Left ventricle myocardium inferior (tissue), 1 donor: ENCODE measurements around the gene CFAP45. TPM values are rescaled to one million over a fixed set of nuclear protein-coding genes. Genes with fewer than 3 reads are reported as not detected.

Source experiments
- DNase-seq: peaks from one replicate; pipeline ENCODE4 v3.0.0-alpha.2; 2020
- H3K27ac ChIP-seq: fragments of 200-600 bp; replicated peaks from 2 replicates; pipeline ENCODE4 v1.8.0; 2021
- H3K27me3 ChIP-seq: fragments of 200-600 bp; 2 replicates; pipeline ENCODE4 v1.8.0; 2021; ENCODE audit warnings: low read depth
- H3K36me3 ChIP-seq: fragments of 200-600 bp; 2 replicates; pipeline ENCODE4 v1.8.0; 2021
- H3K4me1 ChIP-seq: fragments of 200-600 bp; 2 replicates; pipeline ENCODE4 v1.8.0; 2021
- H3K4me3 ChIP-seq: fragments of 200-600 bp; 2 replicates; pipeline ENCODE4 v1.8.0; 2021; ENCODE audit warnings: mild to moderate bottlenecking, moderate library complexity
- H3K9me3 ChIP-seq: fragments of 200-600 bp; replicated peaks from 2 replicates; pipeline ENCODE4 v1.8.0; 2021
- CTCF ChIP-seq: fragments of 200-600 bp; IDR thresholded peaks from 2 replicates; pipeline ENCODE4 v1.8.0; 2021; ENCODE audit warnings: antibody characterized with exemption, mild to moderate bottlenecking, borderline replicate concordance
- intact Hi-C: fragments of 100-400 bp; cut with micrococcal nuclease; formaldehyde crosslinking; loops from one replicate; pipeline ENCODE4 v1.11.0; 2022
- total RNA-seq: library from RNA; stranded (reverse); fragmentation: NEBNext Ultra II Directional; extraction: Animal tissue kit (Norgen Biotek cat#: 25700); gene quantifications from one replicate; pipeline ENCODE4 v1.2.1, GENCODE V29; 2021
- donor health status: DM: no; HTN: yes; CAD: no; lungs with severe emphysema.

CFAP45 gene
- total RNA-seq, 1 donor from 2014 or later: 1.1 TPM

DNA sequence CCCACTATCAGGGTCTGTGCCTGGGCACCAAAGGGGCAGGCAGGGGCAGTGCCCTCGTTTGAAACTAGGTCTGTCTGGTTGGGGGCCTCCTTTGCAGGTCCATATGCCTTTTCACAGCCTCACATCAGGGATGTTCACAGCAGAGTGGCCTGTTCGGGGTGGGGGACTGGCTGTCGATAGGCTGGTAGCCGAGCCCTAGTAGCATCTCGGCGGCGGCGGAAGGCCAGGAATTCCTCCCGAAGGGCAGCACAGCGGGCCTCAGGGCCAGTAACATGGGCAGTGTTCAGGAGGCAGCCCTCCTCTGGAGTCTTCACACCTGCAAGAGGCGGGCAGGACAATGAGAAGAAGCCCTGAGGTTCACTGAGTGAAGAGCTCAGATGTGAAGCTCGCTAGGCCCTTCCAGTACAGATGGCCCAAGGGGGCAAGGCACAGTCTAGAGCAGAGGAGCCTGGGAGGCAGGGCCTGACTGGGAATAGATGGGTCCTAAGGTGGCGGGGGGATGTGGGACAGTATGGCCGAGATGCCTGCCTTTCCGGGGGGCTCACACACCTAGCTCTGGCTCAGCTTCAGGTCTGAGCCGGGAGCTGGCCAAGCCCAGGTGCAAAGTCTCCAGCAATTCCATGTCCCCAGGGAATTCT, 27.4 kb upstream of the CFAP45 start:
- Histone ChIP-seq H3K36me3 (no peaks in the 10 kb centered on the region), H3K9me3 (no peaks in the 10 kb centered on the region), H3K4me3 (no peak overlapping the region), H3K27ac (no peak overlapping the region), H3K27me3 (no peaks in the 10 kb centered on the region), H3K4me1 (peaks cover 41% of the 10 kb centered on the region)
- no peak for TF ChIP-seq CTCF
- no peak for DNase-seq
- intact Hi-C loops: no loop called here

- peaks cover 2% of the 10 kb centered on the region for H3K36me3 ChIP-seq
- DNase-seq: no peak
Observed at GRCh38 chr1:159925719-159926078, 25.7 kb upstream of the CFAP45 start.

DNA sequence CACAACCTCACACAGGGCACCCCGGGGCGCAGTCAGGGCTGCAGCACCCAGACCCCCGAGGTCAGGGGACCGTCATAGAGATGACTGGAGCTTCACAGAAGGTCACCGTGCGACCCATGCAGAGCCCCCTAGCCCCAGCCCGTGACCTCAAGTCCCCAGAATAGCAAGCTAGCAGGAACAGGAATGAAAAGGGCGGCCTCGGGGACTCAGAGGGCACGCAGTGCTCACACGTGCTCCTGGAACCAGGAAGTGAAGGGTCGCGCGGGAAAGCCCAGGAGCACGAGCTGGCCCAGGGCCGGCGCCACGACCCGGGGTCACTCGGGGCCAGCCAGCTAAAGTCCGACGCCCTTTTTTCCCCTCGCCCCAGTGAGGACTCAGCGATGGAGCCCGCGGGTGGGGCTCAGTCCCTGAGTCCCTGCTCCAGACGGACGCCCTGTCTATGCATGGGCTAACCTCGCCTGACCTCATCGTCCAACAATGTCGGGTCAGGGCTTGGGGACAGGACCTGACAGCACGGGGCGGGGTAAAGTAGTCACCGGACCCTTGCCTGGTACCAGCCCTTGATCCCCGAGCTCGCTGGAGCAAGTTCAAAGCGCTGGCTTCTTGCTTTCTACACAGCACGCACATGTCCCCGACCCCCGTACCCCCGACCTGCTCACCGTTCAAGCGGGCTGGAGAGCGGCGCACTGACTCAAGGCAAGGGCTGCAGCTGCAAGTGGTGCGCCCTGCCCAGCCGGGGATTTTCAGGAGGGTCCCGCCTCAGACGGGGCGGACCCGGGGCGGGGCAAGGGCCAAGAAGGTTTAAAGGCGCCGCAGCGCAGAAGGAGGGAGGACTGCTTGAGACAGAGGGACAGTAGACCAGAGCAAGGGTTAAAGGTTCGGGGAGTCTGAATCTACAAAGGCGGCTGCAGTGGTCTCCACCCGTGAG, 25.1 kb upstream of the CFAP45 start, which contains the start of gene TAGLN2:
TSS of gene TAGLN2 (minus strand) at position 717 of the 928 bp plus-strand sequence. CDS start 4,998 bp downstream, outside the sequence.
- Histone ChIP-seq H3K27me3 (no peaks in the 10 kb centered on the region), H3K36me3 (peaks cover 9% of the 10 kb centered on the region), H3K27ac (peak within 1 kb of the TSS; percentile 98), H3K4me1 (peaks cover 64% of the 10 kb centered on the region), H3K9me3 (no peaks in the 10 kb centered on the region), H3K4me3 (peak within 1 kb of the TSS; percentile 91)
- intact Hi-C loops: no loop called here
- DNase-seq: peak; percentile 94
- TF ChIP-seq CTCF: no peak

More at GRCh38 chr1:159925719-159926078, 25.7 kb upstream of the CFAP45 start:
- Histone ChIP-seq H3K9me3 (no peaks in the 10 kb centered on the region), H3K4me3 (peak overlapping the region; percentile 91), H3K27ac (peak overlapping the region; percentile 98), H3K27me3 (no peaks in the 10 kb centered on the region), H3K4me1 (peaks cover 58% of the 10 kb centered on the region)
- intact Hi-C loops: no loop called here
- no peak for TF ChIP-seq CTCF

DNA sequence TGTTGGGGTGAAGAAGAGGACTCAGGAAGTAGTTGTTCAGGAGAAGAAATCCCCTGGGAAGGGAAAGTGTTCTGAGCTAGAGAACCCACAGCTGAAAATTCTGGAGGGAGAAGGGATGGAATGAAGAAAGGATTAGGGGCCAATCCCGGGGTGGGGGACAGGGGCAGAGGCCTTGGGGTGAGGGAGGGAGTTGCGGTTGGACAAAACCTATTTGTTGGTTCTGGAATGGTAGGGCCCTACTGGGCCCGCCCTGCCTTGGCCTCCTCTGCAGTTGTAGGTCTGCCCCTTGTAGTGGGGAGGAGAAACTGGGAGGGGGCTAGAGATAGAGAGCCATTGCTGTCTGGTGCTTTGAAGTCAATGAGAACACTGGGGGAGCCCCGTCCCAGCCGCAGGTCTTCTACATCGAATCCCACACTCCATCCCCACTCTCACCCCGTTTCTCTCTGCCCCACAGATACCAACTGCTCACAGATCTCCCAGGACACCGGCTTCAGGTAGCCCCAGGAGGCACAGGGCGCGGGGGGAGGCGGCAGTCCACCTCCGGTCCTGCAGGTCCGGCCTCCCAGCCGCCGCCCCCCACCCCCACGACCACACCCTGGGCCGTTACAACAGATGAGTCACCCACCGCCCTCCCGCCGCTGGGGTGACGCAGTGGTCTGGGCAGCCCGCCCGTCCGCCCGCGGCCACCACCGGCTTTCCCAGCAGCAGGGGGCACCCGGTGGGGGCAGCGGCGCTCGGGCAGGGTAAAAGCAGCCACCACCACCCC, 24.2 kb upstream of the CFAP45 start:
- Histone ChIP-seq H3K36me3 (peaks cover 17% of the 10 kb centered on the region), H3K27me3 (no peaks in the 10 kb centered on the region), H3K4me1 (peaks cover 73% of the 10 kb centered on the region), H3K9me3 (no peaks in the 10 kb centered on the region), H3K4me3 (peak overlapping the region; percentile 91), H3K27ac (peak overlapping the region; percentile 98)
- intact Hi-C loops: no loop called here
- TF ChIP-seq CTCF: no peak
- peak; percentile 90 for DNase-seq
